GM18867 (cell line): ENCODE measurements around the gene TBC1D30.

Experiments
- ATAC-seq: cut with Tn5 transposase; IDR thresholded peaks from one replicate; pipeline ENCODE4 v1.9.1; 2021; ENCODE audit warnings: mild to moderate bottlenecking, moderate library complexity; ENCODE audit not compliant: unreplicated experiment

Gene TBC1D30

GRCh38 chr12:64903479-64904152 is 79.2 kb downstream of the TBC1D30 start:
- no peak for ATAC-seq

DNA sequence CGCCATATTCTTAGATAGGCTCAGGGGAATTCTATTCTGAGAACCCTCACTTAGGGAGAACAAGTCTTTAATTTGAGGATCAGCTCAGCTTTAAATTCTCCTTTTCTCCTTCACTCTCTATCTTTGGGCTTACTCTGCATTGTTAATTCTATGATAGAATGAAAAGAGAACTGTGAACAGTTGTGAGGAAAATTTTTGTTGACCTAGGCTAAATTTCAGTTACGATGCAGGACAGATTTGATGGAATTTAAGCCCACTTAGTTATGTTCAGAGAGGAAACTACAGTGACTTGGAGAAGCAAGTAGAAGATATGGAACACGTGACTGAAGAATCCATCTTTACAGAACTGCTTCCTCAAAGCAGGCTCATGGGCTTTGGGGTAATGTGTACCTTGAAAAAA is 82.7 kb downstream of the TBC1D30 start:
- no peak for ATAC-seq

GRCh38 chr12:64909124-64909523 is 84.7 kb downstream of the TBC1D30 start:
- no peak for ATAC-seq

GRCh38 chr12:64911081-64911480 is 86.6 kb downstream of the TBC1D30 start:
- ATAC-seq, result no peak

- ATAC-seq, result no peak
These were observed 87.5 kb downstream of the TBC1D30 start for GRCh38 chr12:64911912-64912311.

DNA sequence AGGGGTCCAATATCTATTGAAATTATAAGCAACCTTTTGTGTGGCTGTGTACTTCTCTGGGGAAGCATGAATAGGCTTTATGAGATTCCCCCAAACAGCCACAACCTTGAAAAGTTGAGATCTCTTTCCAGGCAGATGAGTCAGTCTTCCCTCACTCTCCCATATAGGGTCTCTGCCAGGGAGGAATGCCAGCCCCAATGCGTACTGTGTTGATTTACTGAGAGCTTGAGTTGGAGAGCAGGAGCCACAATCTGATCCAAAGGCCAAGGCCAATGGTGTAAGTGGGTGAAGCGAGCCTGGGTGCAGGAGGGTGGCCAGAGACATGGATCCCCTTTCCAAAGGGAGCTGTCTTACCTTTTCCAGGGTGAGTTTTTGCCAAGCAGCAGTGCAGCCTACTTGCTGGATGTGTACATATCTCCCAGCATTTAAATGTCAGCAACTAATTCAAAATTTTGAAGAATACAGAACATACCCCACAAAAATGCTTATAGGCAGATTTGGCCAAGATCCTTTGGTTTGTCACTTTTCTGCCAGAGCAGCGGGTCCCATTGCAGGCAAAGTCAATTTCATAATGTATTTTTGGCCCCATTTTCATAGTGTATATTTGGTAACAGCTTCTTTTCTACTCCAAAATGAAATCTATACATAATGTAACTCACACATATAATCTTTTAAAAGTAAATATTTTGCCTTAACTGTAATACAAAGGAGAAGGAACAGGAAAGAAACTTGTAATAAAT is 88.2 kb downstream of the TBC1D30 start:
- ATAC-seq, result no peak

DNA sequence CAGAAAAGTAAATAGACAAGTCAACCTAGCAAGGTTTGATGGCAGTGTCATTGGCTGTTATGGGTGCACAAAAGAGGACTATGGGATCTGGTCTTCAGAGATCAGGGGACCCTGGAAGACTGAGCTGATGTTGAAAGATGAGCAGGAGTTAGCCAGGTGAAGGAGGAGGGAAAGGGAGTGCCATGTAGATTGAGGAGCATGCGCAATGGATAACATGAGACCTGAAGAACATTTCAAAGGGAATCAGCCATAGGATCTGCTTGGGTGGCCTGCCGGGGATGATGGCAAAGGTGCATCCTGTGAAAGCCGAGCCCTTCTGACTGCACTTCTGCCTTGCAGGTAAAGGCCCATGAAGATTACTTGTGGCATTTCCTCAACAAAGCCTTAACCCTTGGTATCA is 90.8 kb downstream of the TBC1D30 start:
- no peak for ATAC-seq

DNA sequence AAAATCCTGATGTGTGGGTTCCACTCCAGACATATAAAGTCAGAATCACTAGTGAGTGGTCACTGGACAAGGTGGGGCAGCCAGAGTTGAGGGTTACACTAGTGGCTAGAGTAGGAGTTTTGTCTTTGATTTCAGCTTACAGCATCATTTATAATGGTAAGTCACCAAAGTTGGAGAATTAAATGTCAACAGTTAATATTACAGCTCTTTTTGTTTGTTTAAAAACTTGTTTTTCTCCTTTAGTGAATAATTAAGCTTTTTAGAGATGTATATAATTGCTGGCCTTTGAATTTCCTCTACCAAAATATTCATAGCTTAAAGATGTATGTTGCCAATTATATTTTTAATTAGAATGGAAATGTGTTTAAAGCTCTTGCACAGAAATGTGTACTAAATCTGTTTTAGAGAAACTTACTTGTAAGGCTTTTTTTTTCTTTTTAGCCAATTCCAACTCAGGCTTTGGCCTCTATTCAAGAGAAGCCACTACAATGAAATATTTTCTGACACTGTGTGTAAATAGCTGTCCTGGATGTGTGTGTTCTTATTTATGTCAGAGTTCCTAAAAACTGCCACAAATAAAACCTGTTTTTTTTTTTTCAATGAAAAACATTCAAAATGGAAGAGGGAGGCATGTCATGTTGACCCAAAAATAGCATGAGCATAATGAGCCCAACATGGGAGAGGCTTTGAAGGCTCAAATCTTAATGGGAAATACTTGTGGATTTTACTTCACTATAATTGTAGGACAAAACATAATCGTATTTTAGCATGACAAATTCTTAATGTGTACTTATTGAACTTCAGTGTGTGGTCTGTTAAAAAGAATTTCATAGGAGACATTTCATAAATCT is 92.2 kb downstream of the TBC1D30 start:
- no peak for ATAC-seq

GRCh38 chr12:64918344-64918743 is 93.9 kb downstream of the TBC1D30 start:
- ATAC-seq, result no peak

- no peak for ATAC-seq
These were observed 94.4 kb downstream of the TBC1D30 start for GRCh38 chr12:64918801-64919200.

DNA sequence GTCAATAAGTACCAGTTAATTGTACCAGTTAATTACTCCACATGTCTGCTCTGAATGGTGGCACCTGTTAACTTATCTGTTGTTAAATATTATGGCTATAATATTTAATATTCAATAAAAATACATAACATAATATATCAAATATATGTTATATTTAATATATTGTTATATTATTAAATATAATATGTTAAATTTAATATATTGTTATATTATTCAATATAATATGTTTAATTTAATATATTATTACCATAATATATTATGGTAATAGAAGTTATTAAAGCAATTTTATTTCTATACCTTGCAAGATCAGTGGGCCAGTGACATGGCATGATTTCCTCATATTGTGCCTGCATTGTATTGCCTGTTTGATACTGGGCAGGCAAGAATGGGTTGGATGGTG is 98.4 kb downstream of the TBC1D30 start:
- no peak for ATAC-seq

DNA sequence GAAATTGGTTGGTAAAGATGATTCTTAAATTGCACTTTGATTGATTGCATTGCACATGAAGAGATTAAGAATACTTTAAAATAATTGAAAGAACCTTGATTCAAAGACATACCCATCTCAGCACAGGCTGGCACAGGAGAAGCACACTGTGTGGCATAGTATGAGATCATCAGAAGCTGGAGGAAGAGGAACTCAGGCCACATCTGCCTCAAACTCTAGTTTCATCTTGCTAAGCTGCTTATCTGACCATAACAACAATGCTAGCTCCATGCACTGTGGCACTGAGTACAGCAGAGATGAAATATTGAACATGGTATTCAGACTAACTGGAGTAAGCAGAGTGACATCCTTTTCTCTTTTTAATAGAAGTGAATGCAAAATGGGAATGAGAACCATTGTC is 99.1 kb downstream of the TBC1D30 start:
- no peak for ATAC-seq
